ENCODE data around the gene GAK. TPM values are rescaled to one million over a fixed set of nuclear protein-coding genes. Genes with fewer than 3 reads are reported as not detected.

The GAK gene
- total and polyA plus RNA-seq, 2 experiments from 2014 or later, result 87.1 to 88.4 TPM

DNA sequence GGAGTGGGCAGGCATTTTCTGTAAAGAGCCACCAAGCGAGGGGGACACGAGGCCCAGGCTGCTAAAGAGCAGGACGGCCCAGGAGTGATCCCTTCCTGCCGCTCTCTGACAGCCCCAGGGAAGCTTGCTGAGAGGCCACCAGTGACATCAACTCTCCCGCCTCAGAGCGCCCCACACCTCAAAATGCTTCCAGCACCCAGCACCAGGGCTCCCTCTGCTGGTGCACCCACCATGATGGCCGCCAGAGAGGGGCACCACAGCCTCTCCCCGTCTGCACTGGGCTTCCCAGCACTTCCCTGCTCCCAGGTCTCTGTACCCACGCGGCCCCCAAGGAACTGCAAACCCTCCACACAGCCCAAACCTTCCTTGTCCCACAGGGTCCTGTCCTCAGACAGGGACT, 40.4 kb downstream of the GAK start:
- 90% methylated on average over 10 of the region's 10 CpGs for WGBS (ENCODE audit: low lambda C conversion rate, missing lambda C conversion rate)
- H3K4me1 ChIP-seq (ENCODE audit: insufficient read depth), result no peaks in the 10 kb centered on the region
- no peaks in the 10 kb centered on the region for H3K27me3 ChIP-seq
- no peak overlapping the region for H3K27ac ChIP-seq
- no peak overlapping the region for H2AFZ ChIP-seq
- H4K20me1 ChIP-seq (ENCODE audit: insufficient read depth, poor library complexity, severe bottlenecking), result no peaks in the 10 kb centered on the region
- H3K4me2 ChIP-seq, result no peak overlapping the region
- no peak overlapping the region for H3K4me3 ChIP-seq
- no peak for TF ChIP-seq EZH2phosphoT487 (IDR thresholded peaks at IDR 0.05; ENCODE audit: low read depth, severe bottlenecking, unreplicated experiment)
- TF ChIP-seq, protein P1, sequence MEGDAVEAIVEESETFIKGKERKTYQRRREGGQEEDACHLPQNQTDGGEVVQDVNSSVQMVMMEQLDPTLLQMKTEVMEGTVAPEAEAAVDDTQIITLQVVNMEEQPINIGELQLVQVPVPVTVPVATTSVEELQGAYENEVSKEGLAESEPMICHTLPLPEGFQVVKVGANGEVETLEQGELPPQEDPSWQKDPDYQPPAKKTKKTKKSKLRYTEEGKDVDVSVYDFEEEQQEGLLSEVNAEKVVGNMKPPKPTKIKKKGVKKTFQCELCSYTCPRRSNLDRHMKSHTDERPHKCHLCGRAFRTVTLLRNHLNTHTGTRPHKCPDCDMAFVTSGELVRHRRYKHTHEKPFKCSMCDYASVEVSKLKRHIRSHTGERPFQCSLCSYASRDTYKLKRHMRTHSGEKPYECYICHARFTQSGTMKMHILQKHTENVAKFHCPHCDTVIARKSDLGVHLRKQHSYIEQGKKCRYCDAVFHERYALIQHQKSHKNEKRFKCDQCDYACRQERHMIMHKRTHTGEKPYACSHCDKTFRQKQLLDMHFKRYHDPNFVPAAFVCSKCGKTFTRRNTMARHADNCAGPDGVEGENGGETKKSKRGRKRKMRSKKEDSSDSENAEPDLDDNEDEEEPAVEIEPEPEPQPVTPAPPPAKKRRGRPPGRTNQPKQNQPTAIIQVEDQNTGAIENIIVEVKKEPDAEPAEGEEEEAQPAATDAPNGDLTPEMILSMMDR (IDR thresholded peaks at IDR 0.05; ENCODE audit: poor library complexity), result no peak
- no peak for TF ChIP-seq EZH2 (IDR thresholded peaks at IDR 0.05; ENCODE audit: borderline replicate concordance)
- H3K79me2 ChIP-seq, result no peaks in the 10 kb centered on the region
- H3K9me2 ChIP-seq (replicated peaks; ENCODE audit: insufficient read depth), result no peaks in the 10 kb centered on the region
- no peaks in the 10 kb centered on the region for H3K36me3 ChIP-seq (replicated peaks; ENCODE audit: insufficient read depth, low read depth)
- DNase-seq (ENCODE audit: low spot score), result no peak
- no peaks in the 10 kb centered on the region for H3K9me3 ChIP-seq (ENCODE audit: low read depth)

DNA sequence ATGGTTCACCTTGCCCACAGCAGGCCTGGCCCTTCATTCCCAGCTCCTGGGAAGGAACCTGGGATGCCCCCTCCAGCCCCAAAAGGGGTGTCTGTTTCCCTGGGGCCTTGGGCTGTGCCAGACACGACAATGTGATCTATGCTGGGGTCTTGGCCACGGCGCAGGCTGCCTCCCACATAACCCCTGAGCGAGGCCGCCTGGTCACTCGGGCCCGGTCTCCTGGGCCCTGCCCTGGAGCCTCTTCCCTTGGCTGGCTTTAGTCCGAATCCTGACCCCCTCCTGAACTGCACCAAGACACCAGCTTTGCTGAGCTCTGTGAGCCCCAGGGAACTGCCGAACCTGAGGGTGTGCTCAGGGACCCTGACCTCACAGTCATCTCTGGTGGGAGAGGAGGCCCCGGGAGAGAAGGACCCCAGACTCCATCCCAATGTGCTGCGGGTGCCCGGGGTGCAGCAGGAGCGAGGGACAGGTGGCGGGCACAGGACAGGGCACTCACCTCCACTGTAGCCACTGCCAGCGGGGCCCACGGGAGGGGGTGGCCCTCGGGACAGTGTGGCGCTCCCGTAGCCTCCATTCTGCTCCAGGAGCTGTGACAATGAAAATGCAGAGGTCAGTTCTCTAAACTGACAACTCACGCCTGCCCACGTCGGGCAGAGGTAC, 42.0 kb downstream of the GAK start:
- H3K4me2 ChIP-seq, result no peak overlapping the region
- no peak overlapping the region for H3K27ac ChIP-seq
- no peaks in the 10 kb centered on the region for H3K27me3 ChIP-seq
- WGBS (ENCODE audit: low lambda C conversion rate, missing lambda C conversion rate), result 96% methylated on average over 21 of the region's 22 CpGs
- H3K9me2 ChIP-seq (replicated peaks; ENCODE audit: insufficient read depth), result no peaks in the 10 kb centered on the region
- no peak overlapping the region for H3K4me3 ChIP-seq
- no peaks in the 10 kb centered on the region for H3K36me3 ChIP-seq (replicated peaks; ENCODE audit: insufficient read depth, low read depth)
- H4K20me1 ChIP-seq (ENCODE audit: insufficient read depth, poor library complexity, severe bottlenecking), result no peaks in the 10 kb centered on the region
- no peaks in the 10 kb centered on the region for H3K9me3 ChIP-seq (ENCODE audit: low read depth)
- no peak for DNase-seq (ENCODE audit: low spot score)
- no peaks in the 10 kb centered on the region for H3K4me1 ChIP-seq (ENCODE audit: insufficient read depth)
- TF ChIP-seq EZH2 (IDR thresholded peaks at IDR 0.05; ENCODE audit: borderline replicate concordance) (no peak), EZH2phosphoT487 (IDR thresholded peaks at IDR 0.05; ENCODE audit: low read depth, severe bottlenecking, unreplicated experiment) (no peak)
- TF ChIP-seq, protein P1 (IDR thresholded peaks at IDR 0.05; ENCODE audit: poor library complexity), result no peak
- H2AFZ ChIP-seq, result no peak overlapping the region
- H3K79me2 ChIP-seq, result no peaks in the 10 kb centered on the region

DNA sequence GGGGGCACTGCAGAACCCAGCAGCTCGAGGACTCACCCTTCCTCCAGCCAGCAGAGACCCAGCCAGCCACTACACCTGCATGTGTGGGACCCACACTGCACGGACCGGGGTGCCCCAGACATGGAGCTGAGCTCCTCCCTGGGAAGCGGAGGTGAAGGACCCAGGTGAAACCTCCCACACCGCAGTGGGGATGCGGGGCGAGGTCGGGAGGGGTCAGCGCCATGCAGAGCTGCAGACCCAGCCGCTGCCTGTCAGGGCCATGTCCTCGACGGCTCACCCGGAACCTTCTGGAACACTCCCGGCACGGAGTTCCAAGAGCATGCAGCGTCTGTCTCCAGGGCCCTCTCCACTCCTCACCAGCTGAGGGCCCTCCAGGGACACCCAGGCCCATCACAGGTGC, 42.6 kb downstream of the GAK start:
- Histone ChIP-seq H3K9me3 (ENCODE audit: low read depth) (no peaks in the 10 kb centered on the region), H2AFZ (no peak overlapping the region), H3K9me2 (replicated peaks; ENCODE audit: insufficient read depth) (no peaks in the 10 kb centered on the region), H3K4me2 (no peak overlapping the region), H3K36me3 (replicated peaks; ENCODE audit: insufficient read depth, low read depth) (no peaks in the 10 kb centered on the region), H3K27ac (no peak overlapping the region), H3K27me3 (no peaks in the 10 kb centered on the region), H4K20me1 (ENCODE audit: insufficient read depth, poor library complexity, severe bottlenecking) (no peaks in the 10 kb centered on the region), H3K4me3 (no peak overlapping the region), H3K4me1 (ENCODE audit: insufficient read depth) (no peaks in the 10 kb centered on the region), H3K79me2 (no peaks in the 10 kb centered on the region)
- TF ChIP-seq EZH2phosphoT487 (IDR thresholded peaks at IDR 0.05; ENCODE audit: low read depth, severe bottlenecking, unreplicated experiment) (no peak), EZH2 (IDR thresholded peaks at IDR 0.05; ENCODE audit: borderline replicate concordance) (no peak)
- TF ChIP-seq, protein P1 (IDR thresholded peaks at IDR 0.05; ENCODE audit: poor library complexity), result no peak
- DNase-seq (ENCODE audit: low spot score), result no peak
- WGBS (ENCODE audit: low lambda C conversion rate, missing lambda C conversion rate), result 96% methylated on average over 16 of the region's 16 CpGs

All from hepatocyte (in vitro differentiated cells).